BJ (cell line): ENCODE measurements around the gene LYSMD1. TPM values are rescaled to one million over a fixed set of nuclear protein-coding genes. Genes with fewer than 3 reads are reported as not detected.
"Not testable (repeated sequence)": the region's sequence is repeated elsewhere in the genome, so short reads cannot be mapped to it uniquely, and the experiment has no call there.

Experiments used
- CTCF ChIA-PET: fragments of 350-600 bp; formaldehyde crosslinking; extraction: SDS; loops from one replicate; lab custom pipeline; 2021; ENCODE audit warnings: antibody characterized with exemption, inconsistent platforms; lab: Yijun Ruan, JAX
- POLR2A ChIA-PET: fragments of 300-600 bp; sonication (Branson Sonifier 250); formaldehyde crosslinking; extraction: SDS; loops from one replicate; lab custom pipeline; 2021; ENCODE audit warnings: antibody characterized with exemption; lab: Charles Lee
- DNase-seq: peaks from one replicate; pipeline ENCODE4 v3.0.0-alpha.2; 2011; ENCODE audit warnings: low read depth
- H3K27me3 ChIP-seq: 2 replicates; pipeline ENCODE4 v1.6.0; 2011; ENCODE audit warnings: low read length; ENCODE audit not compliant: control insufficient read depth, insufficient read depth
- H3K36me3 ChIP-seq: 2 replicates; pipeline ENCODE4 v1.5.1; 2011; ENCODE audit warnings: low read length; ENCODE audit not compliant: control insufficient read depth, insufficient read depth
- H3K4me3 ChIP-seq: 2 replicates; pipeline ENCODE4 v1.5.1; 2011; ENCODE audit warnings: low read depth, mild to moderate bottlenecking, control low read depth, low read length
- polyA minus RNA-seq: library from RNA; depleted of rRNA, polyadenylated mRNA; stranded (reverse); fragments of >200 nt; gene quantifications from 2 replicates; pipeline ENCODE4 v1.2.3, GENCODE V29; 2011; rRNA and poly(A)+ RNA removed
- polyA plus RNA-seq: library from polyadenylated mRNA; depleted of rRNA; stranded (reverse); fragments of >200 nt; gene quantifications from 2 replicates; pipeline ENCODE4 v1.2.3, GENCODE V29; 2011; rRNA removed
- TF ChIP-seq, protein P1 (sequence below): IDR thresholded peaks from 2 replicates; pipeline ENCODE4 v1.5.1; 2011; ENCODE audit warnings: low read depth, mild to moderate bottlenecking, control low read depth, inconsistent platforms, low read length, moderate library complexity; ENCODE audit not compliant: insufficient read depth

LYSMD1 gene, protein sequence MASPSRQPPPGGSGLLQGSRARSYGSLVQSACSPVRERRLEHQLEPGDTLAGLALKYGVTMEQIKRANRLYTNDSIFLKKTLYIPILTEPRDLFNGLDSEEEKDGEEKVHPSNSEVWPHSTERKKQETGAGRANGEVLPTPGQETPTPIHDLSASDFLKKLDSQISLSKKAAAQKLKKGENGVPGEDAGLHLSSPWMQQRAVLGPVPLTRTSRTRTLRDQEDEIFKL
- polyA plus RNA-seq (8.5 and 10.2 TPM in 2 replicates), polyA minus RNA-seq (5.4 and 8.4 TPM in 2 replicates)

DNA sequence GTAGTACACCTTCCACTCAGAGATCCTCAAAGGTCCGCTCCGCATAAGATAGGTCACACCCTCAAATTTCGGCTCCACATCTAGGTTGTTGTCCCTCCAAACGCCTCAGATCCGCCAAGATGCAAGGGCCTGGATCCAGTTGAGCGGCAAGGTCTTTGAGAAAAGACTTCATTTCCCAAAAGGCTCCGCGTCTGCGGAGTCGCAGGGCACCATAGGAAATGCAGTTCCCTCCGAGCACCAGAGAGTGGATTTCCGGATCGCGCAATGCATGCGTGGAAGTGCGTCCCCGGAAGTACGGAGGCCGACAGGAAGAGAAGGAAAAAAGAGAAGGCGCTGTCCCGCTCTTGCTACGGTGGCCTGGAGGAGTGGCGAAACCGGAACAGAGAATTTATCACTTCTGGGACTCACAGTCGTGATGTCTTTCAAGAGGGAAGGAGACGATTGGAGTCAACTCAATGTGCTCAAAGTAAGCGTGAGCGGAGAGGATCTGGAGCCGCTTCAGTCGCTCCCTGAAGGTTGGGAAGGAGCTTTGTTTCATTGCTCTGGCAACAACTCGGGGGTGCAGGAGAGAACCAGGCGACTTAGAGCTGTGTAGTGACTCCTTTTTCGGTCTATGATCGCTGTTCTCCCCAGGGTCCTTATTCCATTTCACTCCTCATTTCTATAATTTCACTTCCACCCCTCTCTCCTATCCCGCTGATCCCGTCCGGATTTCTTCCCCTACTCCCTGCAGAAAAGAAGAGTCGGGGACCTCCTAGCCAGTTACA is at the start of gene LYSMD1, which contains the start of gene SCNM1:
TSS of gene LYSMD1 (minus strand) at position 165 of the 767 bp plus-strand sequence. CDS start 644 bp downstream, outside the sequence.
TSS of gene SCNM1 (plus strand) at position 407 of the 767 bp plus-strand sequence. CDS start at position 416, 9 bp downstream.
- peak; percentile 93 for DNase-seq
- Histone ChIP-seq H3K36me3 (peaks cover 11% of the 10 kb centered on the region), H3K27me3 (no peaks in the 10 kb centered on the region), H3K4me3 (peak within 1 kb of the TSS; percentile 80)
- CTCF ChIA-PET = interaction anchor here (1.0 to 2.3 kb wide), 6 partner anchors 10 to 175 kb away, joined by 4 to 7 read pairs (median 5); partner anchors contain the start of gene TMOD4
- TF ChIP-seq, protein P1, sequence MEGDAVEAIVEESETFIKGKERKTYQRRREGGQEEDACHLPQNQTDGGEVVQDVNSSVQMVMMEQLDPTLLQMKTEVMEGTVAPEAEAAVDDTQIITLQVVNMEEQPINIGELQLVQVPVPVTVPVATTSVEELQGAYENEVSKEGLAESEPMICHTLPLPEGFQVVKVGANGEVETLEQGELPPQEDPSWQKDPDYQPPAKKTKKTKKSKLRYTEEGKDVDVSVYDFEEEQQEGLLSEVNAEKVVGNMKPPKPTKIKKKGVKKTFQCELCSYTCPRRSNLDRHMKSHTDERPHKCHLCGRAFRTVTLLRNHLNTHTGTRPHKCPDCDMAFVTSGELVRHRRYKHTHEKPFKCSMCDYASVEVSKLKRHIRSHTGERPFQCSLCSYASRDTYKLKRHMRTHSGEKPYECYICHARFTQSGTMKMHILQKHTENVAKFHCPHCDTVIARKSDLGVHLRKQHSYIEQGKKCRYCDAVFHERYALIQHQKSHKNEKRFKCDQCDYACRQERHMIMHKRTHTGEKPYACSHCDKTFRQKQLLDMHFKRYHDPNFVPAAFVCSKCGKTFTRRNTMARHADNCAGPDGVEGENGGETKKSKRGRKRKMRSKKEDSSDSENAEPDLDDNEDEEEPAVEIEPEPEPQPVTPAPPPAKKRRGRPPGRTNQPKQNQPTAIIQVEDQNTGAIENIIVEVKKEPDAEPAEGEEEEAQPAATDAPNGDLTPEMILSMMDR = no peak
- POLR2A ChIA-PET = interaction anchor here (0.7 to 1.4 kb wide), 3 partner anchors 24 to 117 kb away, joined by 7 to 11 read pairs (median 8); partner anchors contain the start of gene VPS72

DNA sequence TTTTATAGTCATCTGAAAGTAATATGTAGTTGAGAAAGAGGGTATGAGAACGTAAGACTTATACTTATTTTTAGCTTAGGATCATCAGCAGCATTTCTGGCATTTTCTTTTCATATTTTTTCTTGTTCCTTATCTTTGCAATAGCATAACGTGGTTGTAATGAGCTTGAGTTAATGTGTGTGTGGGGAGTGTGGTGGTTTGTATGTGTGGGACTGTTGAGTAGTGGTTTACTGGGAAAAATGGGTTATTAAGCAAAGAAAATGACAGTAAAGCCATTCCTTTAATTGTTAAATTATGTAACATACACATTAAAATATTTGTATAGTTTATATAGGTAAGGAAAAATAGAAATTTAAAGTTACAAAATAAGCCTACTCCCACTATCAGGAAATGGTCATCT is 47.9 kb upstream of the LYSMD1 start:
- H3K4me3 ChIP-seq = no peak overlapping the region
- H3K36me3 ChIP-seq = peaks cover 7% of the 10 kb centered on the region
- CTCF ChIA-PET = interaction anchor here (1.0 kb wide), 1 partner anchor 38 kb away, joined by 4 read pairs; no protein-coding TSS in a partner anchor
- no peak for DNase-seq
- POLR2A ChIA-PET = no interaction called here
- TF ChIP-seq, protein P1 = no peak
- no peaks in the 10 kb centered on the region for H3K27me3 ChIP-seq

DNA sequence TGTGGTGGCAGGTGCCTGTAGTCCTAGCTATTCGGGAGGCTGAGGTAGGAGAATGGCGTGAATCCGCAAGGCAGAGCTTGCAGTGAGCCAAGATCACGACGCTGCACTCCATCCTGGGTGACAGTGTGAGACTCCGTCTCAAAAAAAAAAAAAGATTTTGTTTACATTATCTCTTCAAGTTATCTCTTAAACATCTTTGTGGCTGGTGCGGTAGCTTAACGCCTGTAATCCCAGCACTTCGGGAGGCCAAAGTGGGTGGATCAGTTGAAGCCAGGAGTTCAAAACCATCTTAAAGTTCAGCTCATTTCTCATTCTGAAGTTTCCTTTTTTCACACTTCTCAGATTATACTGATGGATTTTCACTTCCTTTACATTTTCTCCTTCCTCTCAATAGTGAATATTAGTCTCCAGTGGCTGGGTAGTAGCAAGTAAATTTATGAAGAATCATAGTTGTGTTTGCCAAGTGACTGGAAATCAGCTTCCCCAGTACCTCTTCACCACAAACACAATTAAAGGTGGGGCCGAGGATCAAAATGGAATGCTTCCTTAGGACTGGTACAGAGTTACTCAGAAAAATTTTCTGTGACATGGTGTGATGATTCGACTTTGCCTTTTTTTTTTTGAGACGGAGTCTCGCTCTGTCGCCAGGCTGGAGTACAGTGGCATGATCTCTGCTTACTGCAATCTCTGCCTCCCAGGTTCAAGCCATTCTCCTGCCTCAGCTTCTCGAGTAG is 46.4 kb upstream of the LYSMD1 start:
- Histone ChIP-seq H3K36me3 (peaks cover 13% of the 10 kb centered on the region), H3K4me3 (no peak overlapping the region), H3K27me3 (no peaks in the 10 kb centered on the region)
- ChIA-PET POLR2A (no interaction called here), CTCF (interaction anchor here (0.6 to 1.2 kb wide), 3 partner anchors 12 to 218 kb away, joined by 3 to 4 read pairs (median 3); no protein-coding TSS in a partner anchor)
- no peak for DNase-seq
- TF ChIP-seq, protein P1 = no peak

DNA sequence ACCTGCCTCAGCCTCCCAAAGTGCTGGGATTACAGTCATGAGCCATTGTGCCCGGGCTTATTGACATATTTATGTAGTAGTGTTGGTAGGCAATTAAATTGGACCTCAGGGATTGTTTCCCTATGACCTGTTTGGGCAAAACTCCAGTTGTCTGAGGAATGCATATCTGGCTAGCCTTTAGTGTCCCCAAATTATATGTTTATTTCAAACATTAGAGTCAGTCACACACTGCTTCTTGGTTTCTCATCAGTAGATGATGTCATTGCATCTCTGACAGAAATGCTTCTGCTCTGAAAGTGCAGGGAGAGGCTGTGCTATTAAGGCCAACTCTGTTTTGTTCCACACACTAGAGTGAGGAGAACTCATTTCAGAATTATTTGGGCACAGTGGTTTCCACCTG is 45.1 kb upstream of the LYSMD1 start:
- H3K27me3 ChIP-seq = no peaks in the 10 kb centered on the region
- TF ChIP-seq, protein P1 = no peak
- H3K36me3 ChIP-seq = peaks cover 13% of the 10 kb centered on the region
- ChIA-PET POLR2A (no interaction called here), CTCF (interaction anchor here (1.2 kb wide), 1 partner anchor 10 kb away, joined by 3 read pairs; no protein-coding TSS in a partner anchor)
- no peak overlapping the region for H3K4me3 ChIP-seq
- DNase-seq = no peak

DNA sequence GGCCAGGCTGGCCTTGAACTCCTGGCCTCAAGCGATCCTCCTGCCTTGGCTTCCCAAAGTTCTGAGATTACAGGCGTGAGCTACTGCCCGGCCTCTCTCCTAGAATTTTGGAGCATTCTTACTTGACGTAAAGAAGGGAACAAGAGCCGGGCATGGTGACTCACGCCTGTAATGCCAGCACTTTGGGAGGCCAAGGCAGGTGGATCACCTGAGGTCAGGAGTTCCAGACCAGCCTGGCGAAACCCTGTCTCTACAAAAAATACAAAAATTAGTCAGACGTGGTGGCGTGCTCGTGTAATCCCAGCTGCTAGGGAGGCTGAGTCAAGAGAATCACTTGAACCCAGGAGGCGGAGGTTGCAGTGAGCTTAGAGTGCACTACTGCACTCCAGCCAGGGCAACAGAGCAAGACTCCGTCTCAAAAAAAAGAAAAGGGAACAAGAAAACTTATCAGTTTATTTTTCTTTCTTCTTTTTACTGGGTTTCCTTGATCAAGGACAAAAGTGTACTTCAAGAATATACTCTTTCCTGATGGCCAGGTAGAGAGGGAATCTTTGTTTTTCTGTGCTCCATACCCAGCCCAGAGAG is 39.8 kb upstream of the LYSMD1 start:
- H3K27me3 ChIP-seq, POLR2A ChIA-PET, DNase-seq, H3K4me3 ChIP-seq, CTCF ChIA-PET: not testable (repeated sequence)
- H3K36me3 ChIP-seq = peaks cover 17% of the 10 kb centered on the region
